Endothelial cell (in vitro differentiated cells): ENCODE data around the gene FZR1. TPM values are rescaled to one million over a fixed set of nuclear protein-coding genes. Genes with fewer than 3 reads are reported as not detected.

ENCODE experiments used
- DNase-seq: peaks from one replicate; pipeline ENCODE4 v3.0.0; 2021; ENCODE audit warnings: low spot score
- H3K27ac Mint-ChIP-seq: one replicate; pipeline ENCODE4 v1.8.0; 2021; ENCODE audit warnings: mixed read lengths, inconsistent platforms; ENCODE audit not compliant: unreplicated experiment
- H3K27me3 Mint-ChIP-seq: one replicate; pipeline ENCODE4 v1.8.0; 2021; ENCODE audit warnings: mild to moderate bottlenecking, moderate library complexity, mixed read lengths, inconsistent platforms; ENCODE audit not compliant: unreplicated experiment
- H3K36me3 Mint-ChIP-seq: one replicate; pipeline ENCODE4 v1.8.0; 2021; ENCODE audit warnings: mild to moderate bottlenecking, low read depth, mixed read lengths, inconsistent platforms; ENCODE audit not compliant: unreplicated experiment
- H3K4me1 Mint-ChIP-seq: one replicate; pipeline ENCODE4 v1.8.0; 2021; ENCODE audit warnings: mild to moderate bottlenecking, mixed read lengths, inconsistent platforms; ENCODE audit not compliant: unreplicated experiment
- H3K4me3 Mint-ChIP-seq: one replicate; pipeline ENCODE4 v1.8.0; 2021; ENCODE audit warnings: mild to moderate bottlenecking, mixed read lengths, inconsistent platforms; ENCODE audit not compliant: unreplicated experiment
- H3K9me3 Mint-ChIP-seq: one replicate; pipeline ENCODE4 v1.8.0; 2021; ENCODE audit warnings: mixed read lengths, inconsistent platforms; ENCODE audit not compliant: unreplicated experiment
- total RNA-seq: library from RNA; stranded (reverse); fragmentation: NEBNext Ultra II Directional; extraction: Animal tissue kit (Norgen Biotek cat#: 25700); gene quantifications from one replicate; pipeline ENCODE4 v1.2.1, GENCODE V29; 2021; ENCODE audit not compliant: unreplicated experiment
- TF ChIP-seq, protein P1 (sequence below): fragments of 200-600 bp; sonication (generic); IDR thresholded peaks from one replicate; pipeline ENCODE4 v1.5.0; 2021; ENCODE audit warnings: antibody characterized with exemption; ENCODE audit not compliant: unreplicated experiment

Gene FZR1
- total RNA-seq, 1 donor from 2014 or later = 38.9 TPM

- no peaks in the 10 kb centered on the region for H3K36me3 Mint-ChIP-seq
- H3K4me3 Mint-ChIP-seq = no peak overlapping the region
- DNase-seq = no peak
- no peak overlapping the region for H3K27ac Mint-ChIP-seq
- no peaks in the 10 kb centered on the region for H3K4me1 Mint-ChIP-seq
- TF ChIP-seq, protein P1, sequence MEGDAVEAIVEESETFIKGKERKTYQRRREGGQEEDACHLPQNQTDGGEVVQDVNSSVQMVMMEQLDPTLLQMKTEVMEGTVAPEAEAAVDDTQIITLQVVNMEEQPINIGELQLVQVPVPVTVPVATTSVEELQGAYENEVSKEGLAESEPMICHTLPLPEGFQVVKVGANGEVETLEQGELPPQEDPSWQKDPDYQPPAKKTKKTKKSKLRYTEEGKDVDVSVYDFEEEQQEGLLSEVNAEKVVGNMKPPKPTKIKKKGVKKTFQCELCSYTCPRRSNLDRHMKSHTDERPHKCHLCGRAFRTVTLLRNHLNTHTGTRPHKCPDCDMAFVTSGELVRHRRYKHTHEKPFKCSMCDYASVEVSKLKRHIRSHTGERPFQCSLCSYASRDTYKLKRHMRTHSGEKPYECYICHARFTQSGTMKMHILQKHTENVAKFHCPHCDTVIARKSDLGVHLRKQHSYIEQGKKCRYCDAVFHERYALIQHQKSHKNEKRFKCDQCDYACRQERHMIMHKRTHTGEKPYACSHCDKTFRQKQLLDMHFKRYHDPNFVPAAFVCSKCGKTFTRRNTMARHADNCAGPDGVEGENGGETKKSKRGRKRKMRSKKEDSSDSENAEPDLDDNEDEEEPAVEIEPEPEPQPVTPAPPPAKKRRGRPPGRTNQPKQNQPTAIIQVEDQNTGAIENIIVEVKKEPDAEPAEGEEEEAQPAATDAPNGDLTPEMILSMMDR = no peak
- H3K27me3 Mint-ChIP-seq = peaks cover 10% of the 10 kb centered on the region
- H3K9me3 Mint-ChIP-seq = no peaks in the 10 kb centered on the region
Measured at GRCh38 chr19:3469638-3470499, 36.2 kb upstream of the FZR1 start.

- Mint-ChIP-seq H3K27ac (no peak overlapping the region), H3K4me1 (no peaks in the 10 kb centered on the region), H3K36me3 (no peaks in the 10 kb centered on the region), H3K27me3 (peaks cover 6% of the 10 kb centered on the region), H3K9me3 (no peaks in the 10 kb centered on the region), H3K4me3 (no peak overlapping the region)
- no peak for DNase-seq
- TF ChIP-seq, protein P1 = no peak
Measured at GRCh38 chr19:3470500-3471128, 35.5 kb upstream of the FZR1 start.

- peak; percentile 68 for DNase-seq
- TF ChIP-seq, protein P1 = peak; percentile 88
- Mint-ChIP-seq H3K4me1 (no peaks in the 10 kb centered on the region), H3K27ac (no peak overlapping the region), H3K36me3 (no peaks in the 10 kb centered on the region), H3K4me3 (no peak overlapping the region), H3K9me3 (no peaks in the 10 kb centered on the region), H3K27me3 (peaks cover 6% of the 10 kb centered on the region)
Measured at GRCh38 chr19:3471954-3472655, 34.0 kb upstream of the FZR1 start.

DNA sequence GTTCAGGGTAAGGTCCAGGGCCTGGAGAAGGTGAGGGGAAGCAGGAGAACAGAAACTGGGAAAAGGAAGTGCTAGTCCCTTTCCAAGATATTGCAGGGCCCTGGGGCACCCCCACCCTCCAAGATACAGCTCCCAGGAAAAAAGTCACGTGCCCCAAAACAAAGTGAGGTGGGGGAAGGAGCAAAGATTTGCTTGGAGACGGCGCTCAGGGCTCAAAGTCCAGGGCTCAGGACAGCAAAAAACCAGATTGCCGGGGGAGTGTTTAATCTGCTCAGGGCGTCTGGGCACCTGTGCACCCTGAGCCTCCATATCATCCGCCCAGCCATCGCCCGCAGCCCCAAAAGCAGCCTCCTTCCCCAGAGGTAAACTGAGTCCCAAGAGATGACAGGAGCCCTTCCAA, 32.1 kb upstream of the FZR1 start:
- H3K27me3 Mint-ChIP-seq = peaks cover 6% of the 10 kb centered on the region
- TF ChIP-seq, protein P1 = no peak
- H3K36me3 Mint-ChIP-seq = peaks cover 3% of the 10 kb centered on the region
- no peaks in the 10 kb centered on the region for H3K4me1 Mint-ChIP-seq
- H3K4me3 Mint-ChIP-seq = no peak overlapping the region
- H3K9me3 Mint-ChIP-seq = no peaks in the 10 kb centered on the region
- DNase-seq = no peak
- H3K27ac Mint-ChIP-seq = no peak overlapping the region

GRCh38 chr19:3474614-3475013, 31.5 kb upstream of the FZR1 start:
- Mint-ChIP-seq H3K4me3 (no peak overlapping the region), H3K36me3 (peaks cover 3% of the 10 kb centered on the region), H3K27ac (no peak overlapping the region), H3K9me3 (no peaks in the 10 kb centered on the region), H3K4me1 (no peaks in the 10 kb centered on the region), H3K27me3 (peaks cover 4% of the 10 kb centered on the region)
- no peak for DNase-seq
- TF ChIP-seq, protein P1 = no peak
